Measurements from ENCODE around the gene SPAG16.

GRCh38 chr2:213649176-213649575 lies 364.9 kb downstream of the SPAG16 start:
- TF ChIP-seq CTCF (IDR thresholded peaks at IDR 0.05): no peak
- TF ChIP-seq POLR2AphosphoS5 (IDR thresholded peaks at IDR 0.05): no peak

All from breast epithelium (tissue), 3 donors.